ENCODE data around the gene PCYOX1L.
"Not testable (repeated sequence)": the region's sequence is repeated elsewhere in the genome, so short reads cannot be mapped to it uniquely, and the experiment has no call there.

The PCYOX1L gene

GRCh38 chr5:149397530-149397929 is 39.7 kb downstream of the PCYOX1L start:
- TF ChIP-seq, protein P1, sequence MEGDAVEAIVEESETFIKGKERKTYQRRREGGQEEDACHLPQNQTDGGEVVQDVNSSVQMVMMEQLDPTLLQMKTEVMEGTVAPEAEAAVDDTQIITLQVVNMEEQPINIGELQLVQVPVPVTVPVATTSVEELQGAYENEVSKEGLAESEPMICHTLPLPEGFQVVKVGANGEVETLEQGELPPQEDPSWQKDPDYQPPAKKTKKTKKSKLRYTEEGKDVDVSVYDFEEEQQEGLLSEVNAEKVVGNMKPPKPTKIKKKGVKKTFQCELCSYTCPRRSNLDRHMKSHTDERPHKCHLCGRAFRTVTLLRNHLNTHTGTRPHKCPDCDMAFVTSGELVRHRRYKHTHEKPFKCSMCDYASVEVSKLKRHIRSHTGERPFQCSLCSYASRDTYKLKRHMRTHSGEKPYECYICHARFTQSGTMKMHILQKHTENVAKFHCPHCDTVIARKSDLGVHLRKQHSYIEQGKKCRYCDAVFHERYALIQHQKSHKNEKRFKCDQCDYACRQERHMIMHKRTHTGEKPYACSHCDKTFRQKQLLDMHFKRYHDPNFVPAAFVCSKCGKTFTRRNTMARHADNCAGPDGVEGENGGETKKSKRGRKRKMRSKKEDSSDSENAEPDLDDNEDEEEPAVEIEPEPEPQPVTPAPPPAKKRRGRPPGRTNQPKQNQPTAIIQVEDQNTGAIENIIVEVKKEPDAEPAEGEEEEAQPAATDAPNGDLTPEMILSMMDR (IDR thresholded peaks at IDR 0.05; ENCODE audit: insufficient read depth, low read depth, low read length, missing control alignments) = no peak
- no peak overlapping the region for H3K4me3 ChIP-seq (ENCODE audit: low read depth, low read length)
- no peak for DNase-seq (ENCODE audit: low read depth)

DNA sequence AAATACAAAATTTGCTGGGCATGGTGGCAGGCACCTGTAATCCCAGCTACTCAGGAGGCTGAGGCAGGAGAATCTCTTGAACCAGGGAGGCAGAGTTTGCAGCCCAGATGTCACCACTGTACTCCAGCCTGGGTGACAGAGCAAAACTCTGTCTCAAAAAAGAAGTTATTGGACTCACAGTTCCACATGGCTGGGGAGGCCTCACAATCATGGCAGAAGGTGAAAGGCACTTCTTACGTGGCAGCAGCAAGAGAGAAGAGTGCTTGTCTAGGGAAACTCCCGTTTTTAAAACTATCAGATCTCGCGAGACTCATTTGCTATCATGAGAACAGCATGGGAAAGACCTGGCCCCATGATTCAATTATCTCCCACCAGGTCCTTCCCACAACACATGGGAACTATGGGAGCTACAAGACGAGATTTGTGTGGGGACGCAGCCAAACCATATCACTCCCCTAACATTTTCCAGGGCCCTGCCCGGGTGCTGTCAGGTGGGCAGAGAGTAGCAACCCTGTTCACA is 41.0 kb downstream of the PCYOX1L start:
- DNase-seq (ENCODE audit: low read depth) = peak; percentile 28
- not testable (repeated sequence) for H3K4me3 ChIP-seq (ENCODE audit: low read depth, low read length)

DNA sequence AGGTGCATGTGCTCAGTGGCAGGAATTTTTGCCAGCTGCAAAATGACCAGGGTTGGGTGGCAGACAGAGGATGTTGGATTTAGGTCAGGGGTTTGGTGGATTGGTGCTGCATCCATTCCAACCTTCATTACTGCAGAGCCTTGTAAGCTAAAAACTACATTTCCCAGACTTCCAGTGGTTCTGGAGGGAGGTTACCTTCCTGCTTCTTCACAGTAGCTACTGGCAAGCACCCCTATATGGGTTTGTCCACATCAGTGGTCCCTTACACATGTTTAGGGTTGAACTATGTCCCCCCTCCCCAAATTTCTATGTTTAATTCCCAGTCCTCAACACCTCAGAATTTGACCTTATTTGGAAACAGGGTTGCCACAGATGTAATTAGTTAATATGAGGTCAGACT is 41.9 kb downstream of the PCYOX1L start:
- TF ChIP-seq, protein P1 (IDR thresholded peaks at IDR 0.05; ENCODE audit: insufficient read depth, low read depth, low read length, missing control alignments) = no peak
- H3K4me3 ChIP-seq (ENCODE audit: low read depth, low read length) = no peak overlapping the region
- DNase-seq (ENCODE audit: low read depth) = no peak

DNA sequence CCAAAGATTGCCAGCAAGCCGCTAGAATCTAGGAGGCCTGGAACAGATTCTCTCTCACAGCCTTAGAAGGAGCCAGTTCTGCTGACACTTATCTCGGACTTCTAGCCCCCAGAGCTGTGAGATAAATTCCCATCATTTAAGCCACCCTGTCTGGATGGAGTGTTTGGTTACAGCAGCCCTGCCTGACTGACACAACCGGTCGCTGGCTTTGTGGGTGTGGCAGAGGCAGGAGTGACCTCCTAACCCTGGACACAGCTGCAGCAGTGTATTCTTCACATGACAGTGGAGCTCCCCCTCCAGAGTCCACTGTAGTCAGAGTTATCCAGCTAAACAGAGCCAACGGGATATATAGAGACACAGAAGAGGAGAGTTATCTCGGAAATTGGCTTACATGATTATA is 42.5 kb downstream of the PCYOX1L start:
- DNase-seq (ENCODE audit: low read depth) = no peak
- no peak overlapping the region for H3K4me3 ChIP-seq (ENCODE audit: low read depth, low read length)
- TF ChIP-seq, protein P1 (IDR thresholded peaks at IDR 0.05; ENCODE audit: insufficient read depth, low read depth, low read length, missing control alignments) = no peak

DNA sequence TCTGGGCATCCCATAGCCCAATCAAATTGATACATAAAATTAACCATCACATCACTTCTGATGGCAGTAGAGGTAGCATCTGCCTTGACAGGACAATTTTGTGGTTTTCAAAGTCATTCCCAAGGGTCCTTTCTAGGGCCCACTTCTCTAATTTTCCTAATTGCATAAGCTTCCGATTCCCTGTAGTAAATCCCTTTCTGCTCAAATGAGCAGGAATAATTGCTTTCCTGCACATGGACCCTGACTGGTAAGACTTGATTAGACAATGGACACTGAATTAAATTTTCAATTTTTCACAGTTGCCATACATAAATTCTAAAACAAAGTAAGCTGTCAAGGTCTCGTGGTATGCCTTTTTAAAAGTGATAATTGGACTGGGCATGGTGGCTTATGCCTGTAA is 43.2 kb downstream of the PCYOX1L start:
- TF ChIP-seq, protein P1 (IDR thresholded peaks at IDR 0.05; ENCODE audit: insufficient read depth, low read depth, low read length, missing control alignments) = no peak
- no peak for DNase-seq (ENCODE audit: low read depth)

DNA sequence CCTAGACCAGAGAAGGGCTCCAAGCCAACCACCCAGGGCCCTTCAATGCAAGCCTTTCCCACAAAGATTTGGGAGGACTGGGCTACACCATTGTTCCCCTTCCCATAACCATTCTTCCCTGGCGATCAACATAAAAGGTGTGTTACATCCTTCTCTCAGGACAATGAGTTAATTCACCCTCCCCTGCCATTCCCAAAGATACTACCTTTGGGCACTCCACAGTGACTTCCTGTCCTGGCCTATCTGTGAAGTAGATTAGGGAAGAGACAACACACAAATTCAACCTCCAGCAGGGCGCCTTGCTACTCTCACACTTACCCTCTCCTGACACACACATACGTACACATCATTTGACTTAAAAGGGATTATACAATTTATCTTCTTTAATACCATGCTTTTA is 44.4 kb downstream of the PCYOX1L start:
- H3K4me3 ChIP-seq (ENCODE audit: low read depth, low read length) = no peak overlapping the region
- TF ChIP-seq, protein P1 (IDR thresholded peaks at IDR 0.05; ENCODE audit: insufficient read depth, low read depth, low read length, missing control alignments) = no peak
- DNase-seq (ENCODE audit: low read depth) = no peak

More for the DNA sequence above, 43.2 kb downstream of the PCYOX1L start:
- H3K4me3 ChIP-seq (ENCODE audit: low read depth, low read length) = no peak overlapping the region

DNA sequence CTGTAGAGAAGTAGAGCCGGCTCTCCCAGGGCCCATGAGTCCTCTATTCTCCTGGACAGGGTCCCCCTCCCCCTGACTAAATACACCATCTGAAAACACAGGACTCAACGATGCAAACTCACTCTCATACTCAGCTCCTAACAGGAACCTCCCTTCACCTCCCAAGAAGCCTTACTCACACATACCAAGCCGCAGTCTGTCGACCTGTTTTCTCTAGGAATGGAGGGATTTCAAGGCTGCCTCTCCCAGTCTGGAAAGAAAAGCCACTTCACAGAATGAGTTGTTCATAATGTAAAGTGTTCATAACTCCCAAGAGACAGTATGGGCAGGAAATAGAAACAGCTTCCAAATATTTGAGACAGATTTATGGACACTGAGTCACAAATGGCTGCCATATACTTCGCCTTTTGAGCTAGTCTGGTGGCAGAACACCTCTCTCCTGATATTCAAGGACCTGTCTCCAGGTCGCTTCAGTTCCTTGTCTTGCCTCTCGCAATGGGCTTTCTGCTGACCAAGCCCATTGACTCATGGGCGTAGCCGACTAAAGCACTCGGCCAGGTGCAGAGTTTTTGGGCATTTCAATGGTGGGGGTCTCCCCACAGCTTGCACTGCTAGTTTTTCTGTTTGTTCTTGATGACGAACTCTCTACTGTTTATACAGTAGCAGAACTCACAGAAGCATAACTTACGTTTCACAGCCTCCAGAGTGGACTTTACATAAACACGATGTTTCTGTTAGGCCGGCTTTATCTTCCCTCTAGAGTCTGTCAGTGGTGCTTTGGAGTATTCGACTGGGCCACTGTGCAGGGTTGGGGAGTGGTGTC is 46.3 kb downstream of the PCYOX1L start:
- no peak for DNase-seq (ENCODE audit: low read depth)
- TF ChIP-seq, protein P1 (IDR thresholded peaks at IDR 0.05; ENCODE audit: insufficient read depth, low read depth, low read length, missing control alignments) = no peak
- H3K4me3 ChIP-seq (ENCODE audit: low read depth, low read length) = no peak overlapping the region

Data from GM12865 (cell line).